DND-41 (cell line): ENCODE data around the gene RAMP3.

Source experiments
- ATAC-seq: fragments of 200-7000 bp; cut with Tn5 transposase; 3 replicates; pipeline ENCODE4 v1.9.1; 2021; ENCODE audit warnings: low read depth; ENCODE audit not compliant: insufficient read depth
- DNase-seq: peaks from one replicate; pipeline ENCODE4 v3.0.0-alpha.2; 2020
- H2AFZ ChIP-seq: 2 replicates; pipeline ENCODE4 v1.6.0; 2012; ENCODE audit warnings: low read depth, low read length
- H3K27ac ChIP-seq: 2 replicates; pipeline ENCODE4 v1.5.1; 2012; ENCODE audit warnings: low read length, inconsistent platforms
- H3K27me3 ChIP-seq: fragments of 200-600 bp; sonication (generic); 2 replicates; pipeline ENCODE4 v1.6.0; 2012; ENCODE audit warnings: low read length, mild to moderate bottlenecking, inconsistent platforms; ENCODE audit not compliant: insufficient read depth, poor library complexity
- H3K36me3 ChIP-seq: 2 replicates; pipeline ENCODE4 v1.5.1; 2012; ENCODE audit warnings: low read length, inconsistent platforms; ENCODE audit not compliant: insufficient read depth
- H3K4me1 ChIP-seq: 2 replicates; pipeline ENCODE4 v1.5.1; 2012; ENCODE audit warnings: mild to moderate bottlenecking, low read length; ENCODE audit not compliant: insufficient read depth
- H3K4me2 ChIP-seq: 2 replicates; pipeline ENCODE4 v1.6.0; 2012; ENCODE audit warnings: mild to moderate bottlenecking, moderate library complexity, low read length, inconsistent platforms; ENCODE audit not compliant: insufficient read depth
- H3K4me3 ChIP-seq, 2 experiments: fragments of 200-600 bp in 1 of 2; shearing (Covaris generic) in 1 of 2; 2 replicates each; pipeline ENCODE4 v1.5.1; 2012 to 2016; ENCODE audit warnings: inconsistent platforms in 2 of 2, low read length in 2 of 2, mild to moderate bottlenecking in 2 of 2, low read depth in 1 of 2, moderate library complexity in 1 of 2
- H3K79me2 ChIP-seq: 2 replicates; pipeline ENCODE4 v1.6.0; 2012; ENCODE audit warnings: low read length, inconsistent platforms; ENCODE audit not compliant: insufficient read depth
- H3K9ac ChIP-seq: 2 replicates; pipeline ENCODE4 v1.6.0; 2012; ENCODE audit warnings: low read depth, mild to moderate bottlenecking, inconsistent platforms, low read length, moderate library complexity
- H3K9me3 ChIP-seq: 2 replicates; pipeline ENCODE4 v1.5.1; 2012; ENCODE audit warnings: low read length, moderate library complexity, mild to moderate bottlenecking, inconsistent platforms; ENCODE audit not compliant: insufficient read depth, severe bottlenecking
- H4K20me1 ChIP-seq: 2 replicates; pipeline ENCODE4 v1.6.0; 2012; ENCODE audit warnings: low read length; ENCODE audit not compliant: insufficient read depth
- CTCF ChIP-seq: IDR thresholded peaks from 2 replicates; pipeline ENCODE4 v1.5.1; 2012; ENCODE audit warnings: borderline replicate concordance, low read length, moderate library complexity, mild to moderate bottlenecking; ENCODE audit not compliant: poor library complexity, severe bottlenecking; ENCODE audit errors: extremely low read depth
- EZH2 ChIP-seq: IDR thresholded peaks from 3 replicates; pipeline ENCODE4 v1.6.1; 2012; ENCODE audit warnings: borderline replicate concordance, low read depth, mild to moderate bottlenecking, moderate library complexity, low read length, inconsistent platforms; ENCODE audit not compliant: severe bottlenecking

RAMP3 gene

GRCh38 chr7:45211958-45212357 is 54.4 kb downstream of the RAMP3 start:
- no peak for DNase-seq
- H3K9me3 ChIP-seq = no peaks in the 10 kb centered on the region

GRCh38 chr7:45212606-45213005 is 55.0 kb downstream of the RAMP3 start:
- Histone ChIP-seq H3K27me3 (peaks cover 22% of the 10 kb centered on the region), H3K79me2 (no peaks in the 10 kb centered on the region), H4K20me1 (no peaks in the 10 kb centered on the region), H2AFZ (no peak overlapping the region), H3K9ac (no peak overlapping the region), H3K9me3 (no peaks in the 10 kb centered on the region), H3K4me2 (no peak overlapping the region), H3K36me3 (no peaks in the 10 kb centered on the region), H3K4me1 (no peaks in the 10 kb centered on the region), H3K4me3 (no peak overlapping the region), H3K27ac (no peak overlapping the region)
- ATAC-seq (no peak), DNase-seq (no peak)
- TF ChIP-seq CTCF (no peak), EZH2 (no peak)

More at GRCh38 chr7:45211958-45212357, 54.4 kb downstream of the RAMP3 start:
- Histone ChIP-seq H3K4me1 (no peaks in the 10 kb centered on the region), H3K9ac (no peak overlapping the region), H3K36me3 (no peaks in the 10 kb centered on the region), H3K27me3 (peaks cover 25% of the 10 kb centered on the region), H3K4me3 (no peak overlapping the region), H3K79me2 (no peaks in the 10 kb centered on the region), H3K4me2 (no peak overlapping the region), H3K27ac (no peak overlapping the region), H4K20me1 (no peaks in the 10 kb centered on the region), H2AFZ (no peak overlapping the region)
- ATAC-seq = no peak
- TF ChIP-seq CTCF = no peak
- TF ChIP-seq EZH2 = no peak

- ATAC-seq = no peak
- Histone ChIP-seq H3K36me3 (no peaks in the 10 kb centered on the region), H3K79me2 (no peaks in the 10 kb centered on the region)
These were observed 58.0 kb downstream of the RAMP3 start for GRCh38 chr7:45215601-45216062.

More at GRCh38 chr7:45215601-45216062, 58.0 kb downstream of the RAMP3 start:
- H3K4me3 ChIP-seq = no peak overlapping the region
- no peaks in the 10 kb centered on the region for H4K20me1 ChIP-seq
- TF ChIP-seq CTCF (no peak), EZH2 (no peak)
- no peak overlapping the region for H3K27ac ChIP-seq
- H3K9ac ChIP-seq = no peak overlapping the region
- H3K4me1 ChIP-seq = no peaks in the 10 kb centered on the region
- DNase-seq = no peak
- no peak overlapping the region for H3K4me2 ChIP-seq
- H3K27me3 ChIP-seq = peaks cover 11% of the 10 kb centered on the region
- no peak overlapping the region for H2AFZ ChIP-seq
- no peaks in the 10 kb centered on the region for H3K9me3 ChIP-seq
